Neural progenitor cell (in vitro differentiated cells): ENCODE measurements around the gene TBCD. TPM values are rescaled to one million over a fixed set of nuclear protein-coding genes. Genes with fewer than 3 reads are reported as not detected.

Experiments
- DNase-seq: peaks from one replicate; pipeline ENCODE4 v3.0.0-alpha.2; 2016; ENCODE audit warnings: low spot score
- H2AFZ ChIP-seq: fragments of 200-600 bp; sonication (generic); replicated peaks from 2 replicates; pipeline ENCODE4 v1.6.1; 2016; ENCODE audit warnings: antibody characterized with exemption
- H3F3A ChIP-seq: fragments of 200-600 bp; sonication (generic); 2 replicates; pipeline ENCODE4 v1.6.1; 2016; ENCODE audit warnings: antibody characterized with exemption, low read depth
- H3K27ac ChIP-seq: fragments of 200-600 bp; sonication (generic); 2 replicates; pipeline ENCODE4 v1.5.1; 2016; ENCODE audit warnings: mild to moderate bottlenecking
- H3K27me3 ChIP-seq: fragments of 200-600 bp; sonication (generic); 2 replicates; pipeline ENCODE4 v1.6.1; 2016; ENCODE audit warnings: mild to moderate bottlenecking, moderate library complexity
- H3K36me3 ChIP-seq: fragments of 200-600 bp; sonication (generic); 2 replicates; pipeline ENCODE4 v1.5.1; 2016
- H3K4me1 ChIP-seq: fragments of 200-600 bp; sonication (generic); 2 replicates; pipeline ENCODE4 v1.6.1; 2016; ENCODE audit warnings: mixed run types
- H3K4me2 ChIP-seq: fragments of 200-600 bp; sonication (generic); 2 replicates; pipeline ENCODE4 v1.6.1; 2016
- H3K4me3 ChIP-seq: fragments of 200-600 bp; sonication (generic); 2 replicates; pipeline ENCODE4 v1.5.1; 2016
- H3K79me2 ChIP-seq: fragments of 200-600 bp; sonication (generic); 2 replicates; pipeline ENCODE4 v1.6.1; 2016; ENCODE audit warnings: low read depth
- H3K9ac ChIP-seq: fragments of 200-600 bp; sonication (generic); 2 replicates; pipeline ENCODE4 v1.6.1; 2016
- H3K9me3 ChIP-seq: fragments of 200-600 bp; sonication (generic); 2 replicates; pipeline ENCODE4 v1.5.1; 2016; ENCODE audit warnings: low read depth
- H4K20me1 ChIP-seq: fragments of 200-600 bp; sonication (generic); 2 replicates; pipeline ENCODE4 v1.6.1; 2016; ENCODE audit warnings: low read depth
- H3K27ac Mint-ChIP-seq: 3 replicates; pipeline ENCODE4 v1.8.0; 2021; ENCODE audit warnings: mixed read lengths
- H3K27me3 Mint-ChIP-seq: 2 replicates; pipeline ENCODE4 v1.8.0; 2022; ENCODE audit warnings: low read depth, mild to moderate bottlenecking, inconsistent platforms, moderate library complexity, mixed read lengths; ENCODE audit not compliant: insufficient read depth
- H3K36me3 Mint-ChIP-seq: 3 replicates; pipeline ENCODE4 v1.8.0; 2021; ENCODE audit warnings: mixed read lengths
- H3K4me1 Mint-ChIP-seq: 3 replicates; pipeline ENCODE4 v1.8.0; 2021; ENCODE audit warnings: mixed read lengths
- H3K4me3 Mint-ChIP-seq: 3 replicates; pipeline ENCODE4 v1.8.0; 2021; ENCODE audit warnings: mild to moderate bottlenecking, moderate library complexity, mixed read lengths
- H3K9me3 Mint-ChIP-seq: 3 replicates; pipeline ENCODE4 v1.8.0; 2020; ENCODE audit warnings: mixed read lengths
- EZH2 ChIP-seq: fragments of 200-600 bp; sonication (generic); IDR thresholded peaks from 2 replicates; pipeline ENCODE4 v1.6.1; 2017; ENCODE audit warnings: antibody characterized with exemption, mild to moderate bottlenecking, moderate library complexity
- EZH2phosphoT487 ChIP-seq: fragments of 200-600 bp; sonication (generic); IDR thresholded peaks from 2 replicates; pipeline ENCODE4 v1.6.1; 2017; ENCODE audit warnings: antibody characterized with exemption
- total RNA-seq: library from RNA; depleted of rRNA; stranded (reverse); fragments of >200 nt; gene quantifications from 2 replicates; pipeline ENCODE4 v1.2.3, GENCODE V29; 2015; ENCODE audit warnings: low replicate concordance
- TF ChIP-seq, protein P1 (sequence below): fragments of 200-600 bp; sonication (generic); IDR thresholded peaks from 2 replicates; pipeline ENCODE4 v1.5.1; 2017; ENCODE audit warnings: antibody characterized with exemption, mild to moderate bottlenecking

TBCD gene
- total RNA-seq, 1 donor from 2014 or later, result 76.4 TPM

DNA sequence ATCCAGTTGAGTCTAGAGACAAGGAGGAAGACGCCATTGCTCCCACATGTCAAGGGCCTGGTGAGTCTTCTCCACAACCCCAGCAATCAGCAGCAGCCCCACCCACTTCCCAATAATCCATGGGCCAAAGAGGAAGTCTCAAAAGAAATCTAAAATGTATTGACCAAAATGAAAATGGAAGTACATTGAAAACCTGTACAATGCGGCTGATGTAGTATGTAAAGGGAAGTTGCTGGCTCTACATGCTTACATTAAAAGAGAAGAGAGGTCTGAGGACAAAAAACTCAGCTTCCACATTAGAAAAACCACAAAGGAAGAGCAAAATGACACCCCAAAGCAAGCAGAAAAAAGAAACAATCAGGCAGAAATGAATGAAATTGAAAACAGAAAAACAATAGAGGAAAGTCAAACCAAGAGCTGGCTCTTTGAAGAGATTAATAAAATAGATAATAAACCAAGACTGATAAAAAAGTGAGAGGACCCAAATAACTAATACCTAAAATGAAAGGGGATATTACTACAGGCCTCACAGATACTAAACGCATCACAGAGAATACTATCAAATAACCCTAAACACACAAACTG is 227.0 kb downstream of the TBCD start:
- H3K4me2 ChIP-seq, result no peak overlapping the region
- no peak for DNase-seq
- Mint-ChIP-seq H3K9me3 (no peaks in the 10 kb centered on the region), H3K4me1 (peaks cover 2% of the 10 kb centered on the region), H3K27ac (no peak overlapping the region), H3K36me3 (peaks cover 9% of the 10 kb centered on the region), H3K27me3 (peaks cover 4% of the 10 kb centered on the region), H3K4me3 (no peak overlapping the region)
- no peaks in the 10 kb centered on the region for H3F3A ChIP-seq
- no peak overlapping the region for H3K27ac ChIP-seq
- H3K4me3 ChIP-seq, result no peak overlapping the region
- H3K9me3 ChIP-seq, result no peaks in the 10 kb centered on the region
- no peaks in the 10 kb centered on the region for H3K27me3 ChIP-seq
- H3K4me1 ChIP-seq, result no peaks in the 10 kb centered on the region
- H2AFZ ChIP-seq, result no peak overlapping the region
- H3K79me2 ChIP-seq, result no peaks in the 10 kb centered on the region
- no peak overlapping the region for H3K9ac ChIP-seq
- H4K20me1 ChIP-seq, result no peaks in the 10 kb centered on the region
- no peaks in the 10 kb centered on the region for H3K36me3 ChIP-seq
- no peak for TF ChIP-seq EZH2phosphoT487
- TF ChIP-seq, protein P1, sequence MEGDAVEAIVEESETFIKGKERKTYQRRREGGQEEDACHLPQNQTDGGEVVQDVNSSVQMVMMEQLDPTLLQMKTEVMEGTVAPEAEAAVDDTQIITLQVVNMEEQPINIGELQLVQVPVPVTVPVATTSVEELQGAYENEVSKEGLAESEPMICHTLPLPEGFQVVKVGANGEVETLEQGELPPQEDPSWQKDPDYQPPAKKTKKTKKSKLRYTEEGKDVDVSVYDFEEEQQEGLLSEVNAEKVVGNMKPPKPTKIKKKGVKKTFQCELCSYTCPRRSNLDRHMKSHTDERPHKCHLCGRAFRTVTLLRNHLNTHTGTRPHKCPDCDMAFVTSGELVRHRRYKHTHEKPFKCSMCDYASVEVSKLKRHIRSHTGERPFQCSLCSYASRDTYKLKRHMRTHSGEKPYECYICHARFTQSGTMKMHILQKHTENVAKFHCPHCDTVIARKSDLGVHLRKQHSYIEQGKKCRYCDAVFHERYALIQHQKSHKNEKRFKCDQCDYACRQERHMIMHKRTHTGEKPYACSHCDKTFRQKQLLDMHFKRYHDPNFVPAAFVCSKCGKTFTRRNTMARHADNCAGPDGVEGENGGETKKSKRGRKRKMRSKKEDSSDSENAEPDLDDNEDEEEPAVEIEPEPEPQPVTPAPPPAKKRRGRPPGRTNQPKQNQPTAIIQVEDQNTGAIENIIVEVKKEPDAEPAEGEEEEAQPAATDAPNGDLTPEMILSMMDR, result no peak

GRCh38 chr17:82979718-82980117 is 227.9 kb downstream of the TBCD start:
- Histone ChIP-seq H3K4me3 (no peak overlapping the region), H3K9ac (no peak overlapping the region), H3K4me1 (no peaks in the 10 kb centered on the region), H3K27me3 (no peaks in the 10 kb centered on the region), H3K36me3 (no peaks in the 10 kb centered on the region), H3F3A (no peaks in the 10 kb centered on the region), H3K4me2 (no peak overlapping the region), H3K27ac (no peak overlapping the region), H3K9me3 (no peaks in the 10 kb centered on the region), H4K20me1 (no peaks in the 10 kb centered on the region), H2AFZ (no peak overlapping the region), H3K79me2 (no peaks in the 10 kb centered on the region)
- peaks cover 4% of the 10 kb centered on the region for H3K27me3 Mint-ChIP-seq
- no peak overlapping the region for H3K4me3 Mint-ChIP-seq
- TF ChIP-seq, protein P1, result no peak
- TF ChIP-seq EZH2 (no peak), EZH2phosphoT487 (no peak)
- H3K27ac Mint-ChIP-seq, result no peak overlapping the region
- no peak for DNase-seq
- H3K4me1 Mint-ChIP-seq, result peaks cover 2% of the 10 kb centered on the region
- peaks cover 9% of the 10 kb centered on the region for H3K36me3 Mint-ChIP-seq
- H3K9me3 Mint-ChIP-seq, result no peaks in the 10 kb centered on the region

- no peak for TF ChIP-seq EZH2phosphoT487
- TF ChIP-seq, protein P1, result no peak
- no peak for TF ChIP-seq EZH2
- H3K9me3 Mint-ChIP-seq, result no peaks in the 10 kb centered on the region
- no peak overlapping the region for H3K4me3 ChIP-seq
- H3F3A ChIP-seq, result no peaks in the 10 kb centered on the region
- no peak overlapping the region for H3K27ac Mint-ChIP-seq
- H3K4me1 Mint-ChIP-seq, result peaks cover 8% of the 10 kb centered on the region
- H3K4me1 ChIP-seq, result peaks cover 5% of the 10 kb centered on the region
- no peaks in the 10 kb centered on the region for H4K20me1 ChIP-seq
- no peak overlapping the region for H2AFZ ChIP-seq
- peaks cover 9% of the 10 kb centered on the region for H3K36me3 Mint-ChIP-seq
- peaks cover 4% of the 10 kb centered on the region for H3K27me3 Mint-ChIP-seq
- no peak overlapping the region for H3K4me2 ChIP-seq
- H3K9me3 ChIP-seq, result no peaks in the 10 kb centered on the region
- H3K36me3 ChIP-seq, result no peaks in the 10 kb centered on the region
- no peak for DNase-seq
- H3K4me3 Mint-ChIP-seq, result no peak overlapping the region
- H3K27me3 ChIP-seq, result no peaks in the 10 kb centered on the region
- H3K27ac ChIP-seq, result no peak overlapping the region
- H3K79me2 ChIP-seq, result no peaks in the 10 kb centered on the region
- H3K9ac ChIP-seq, result no peak overlapping the region
Measured at GRCh38 chr17:82980632-82981031, 228.8 kb downstream of the TBCD start.
